ENCODE data around the gene PRR5L. TPM values are rescaled to one million over a fixed set of nuclear protein-coding genes. Genes with fewer than 3 reads are reported as not detected.

Gene PRR5L
- polyA plus RNA-seq, 1 donor (not counting 4 experiments of a cell fraction or from before 2014, with no cell fraction given), result 20.1 TPM

DNA sequence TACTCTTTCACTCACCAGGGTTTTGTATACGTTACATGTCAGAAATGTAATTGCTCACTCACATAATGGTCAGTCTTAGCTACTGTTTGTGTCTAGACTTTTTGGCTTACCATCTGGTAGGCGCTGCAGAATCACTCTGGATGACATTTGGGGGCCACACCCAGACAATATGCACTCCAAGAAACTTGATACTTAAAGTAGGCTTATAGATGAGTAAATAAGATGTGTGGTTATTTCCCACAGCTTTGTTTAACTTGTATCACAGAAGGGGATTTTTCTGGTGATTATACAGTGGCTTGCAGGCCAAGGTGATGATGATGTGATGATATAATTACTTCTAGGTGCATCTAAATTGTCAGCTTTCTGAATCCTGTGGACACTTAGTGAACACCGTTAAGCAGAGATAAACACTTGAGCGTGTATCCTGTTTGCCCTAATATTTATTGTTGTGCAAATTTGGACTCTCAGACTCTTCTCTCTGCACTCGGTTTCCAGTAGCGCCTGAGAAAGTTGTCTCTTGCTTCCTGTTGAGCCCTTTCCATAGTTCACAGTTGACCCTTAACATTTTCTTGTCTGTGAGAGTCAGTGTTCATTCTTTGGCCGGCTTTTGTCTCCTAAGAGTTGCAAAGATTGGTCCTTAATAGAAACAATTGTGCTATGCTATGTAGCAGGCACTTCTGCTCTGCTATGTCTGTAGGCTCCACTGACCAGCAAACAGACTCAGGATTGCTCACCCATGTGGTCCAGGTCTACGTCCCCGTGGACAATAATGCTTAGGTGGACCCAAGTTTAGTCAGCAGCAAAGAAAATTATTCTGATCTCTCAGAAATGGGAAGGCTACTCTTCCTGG, 89.3 kb downstream of the PRR5L start:
- H3K4me3 ChIP-seq (ENCODE audit: control insufficient read depth in 2 of 3, extremely low read depth in 1 of 3, insufficient read depth in 2 of 3, low read depth in 1 of 3, low read length in 3 of 3), result no peak overlapping the region
- H2AFZ ChIP-seq (ENCODE audit: control insufficient read depth, low read length), result no peak overlapping the region
- H3K27me3 ChIP-seq (ENCODE audit: control insufficient read depth, extremely low read depth, insufficient read depth, low read length), result no peaks in the 10 kb centered on the region
- peaks cover 8 to 10% of the 10 kb centered on the region in 2 experiments for H3K36me3 ChIP-seq (ENCODE audit: control insufficient read depth in 2 of 2, extremely low read depth in 1 of 2, insufficient read depth in 2 of 2, low read length in 2 of 2)
- H3K27ac ChIP-seq (ENCODE audit: control insufficient read depth, insufficient read depth, low read length), result no peak overlapping the region
- dilution Hi-C loops (cut with MboI; ENCODE audit: extremely low pct_ligation_motif_present, low sequenced_read_pairs), result loop anchor here (25.0 kb wide), 1 partner anchor 98 kb away; the partner anchor contains the start of genes COMMD9 and PRR5L
- peaks cover 3% of the 10 kb centered on the region for H3K4me1 ChIP-seq (ENCODE audit: control insufficient read depth, extremely low read depth, insufficient read depth, low read length)
- no peak for DNase-seq (ENCODE audit: low read depth, low spot score)
- no peak overlapping the region for H3K9ac ChIP-seq (ENCODE audit: control insufficient read depth, extremely low read depth, insufficient read depth, low read length)
- H3K79me2 ChIP-seq (ENCODE audit: control insufficient read depth, insufficient read depth, low read length), result peaks cover 2% of the 10 kb centered on the region
- no peaks in the 10 kb centered on the region for H3K9me3 ChIP-seq (ENCODE audit: control insufficient read depth, low read depth, low read length)
- no peak for FAIRE-seq
- TF ChIP-seq EZH2 (IDR thresholded peaks at IDR 0.05; ENCODE audit: low read length), result no peak
- TF ChIP-seq, protein P1, sequence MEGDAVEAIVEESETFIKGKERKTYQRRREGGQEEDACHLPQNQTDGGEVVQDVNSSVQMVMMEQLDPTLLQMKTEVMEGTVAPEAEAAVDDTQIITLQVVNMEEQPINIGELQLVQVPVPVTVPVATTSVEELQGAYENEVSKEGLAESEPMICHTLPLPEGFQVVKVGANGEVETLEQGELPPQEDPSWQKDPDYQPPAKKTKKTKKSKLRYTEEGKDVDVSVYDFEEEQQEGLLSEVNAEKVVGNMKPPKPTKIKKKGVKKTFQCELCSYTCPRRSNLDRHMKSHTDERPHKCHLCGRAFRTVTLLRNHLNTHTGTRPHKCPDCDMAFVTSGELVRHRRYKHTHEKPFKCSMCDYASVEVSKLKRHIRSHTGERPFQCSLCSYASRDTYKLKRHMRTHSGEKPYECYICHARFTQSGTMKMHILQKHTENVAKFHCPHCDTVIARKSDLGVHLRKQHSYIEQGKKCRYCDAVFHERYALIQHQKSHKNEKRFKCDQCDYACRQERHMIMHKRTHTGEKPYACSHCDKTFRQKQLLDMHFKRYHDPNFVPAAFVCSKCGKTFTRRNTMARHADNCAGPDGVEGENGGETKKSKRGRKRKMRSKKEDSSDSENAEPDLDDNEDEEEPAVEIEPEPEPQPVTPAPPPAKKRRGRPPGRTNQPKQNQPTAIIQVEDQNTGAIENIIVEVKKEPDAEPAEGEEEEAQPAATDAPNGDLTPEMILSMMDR (optimal IDR thresholded peaks at IDR 0.05 in 1 of 3, IDR thresholded peaks at IDR 0.05 in 1 of 3, conservative IDR thresholded peaks at IDR 0.05 in 1 of 3; ENCODE audit: extremely low read depth in 1 of 3, insufficient read depth in 2 of 3, low read length in 3 of 3), result no peak
- H3K4me2 ChIP-seq (ENCODE audit: control insufficient read depth, extremely low read depth, insufficient read depth, low read depth, low read length), result no peak overlapping the region
- peaks cover 3% of the 10 kb centered on the region for H3K9me1 ChIP-seq (ENCODE audit: control insufficient read depth, extremely low read depth, insufficient read depth, low read length)
- no peaks in the 10 kb centered on the region for H4K20me1 ChIP-seq (ENCODE audit: control insufficient read depth, extremely low read depth, insufficient read depth, low read length)

DNA sequence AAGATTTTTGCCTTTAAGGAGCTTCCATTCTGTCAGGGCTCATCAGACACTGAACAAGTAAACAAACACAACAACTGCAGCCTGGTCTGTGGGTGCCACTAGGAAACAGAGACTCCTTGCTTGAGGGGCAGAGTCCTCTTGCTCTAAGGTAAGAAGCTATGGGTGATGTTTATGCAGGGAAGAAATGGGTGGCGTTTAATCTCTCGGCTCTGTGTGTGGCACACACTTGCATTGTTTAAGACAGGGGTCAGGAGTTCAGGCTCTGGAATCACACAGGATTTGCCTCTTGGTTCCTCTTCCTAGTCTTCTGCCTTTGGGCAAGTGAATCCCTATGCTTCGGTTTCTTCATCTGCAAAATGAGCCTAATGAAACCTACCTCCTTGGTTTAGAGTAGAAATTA, 90.3 kb downstream of the PRR5L start:
- H3K4me2 ChIP-seq (ENCODE audit: control insufficient read depth, extremely low read depth, insufficient read depth, low read depth, low read length), result no peak overlapping the region
- dilution Hi-C loops (cut with MboI; ENCODE audit: extremely low pct_ligation_motif_present, low sequenced_read_pairs), result loop anchor here (25.0 kb wide), 1 partner anchor 99 kb away; the partner anchor contains the start of genes COMMD9 and PRR5L
- no peaks in the 10 kb centered on the region for H3K27me3 ChIP-seq (ENCODE audit: control insufficient read depth, extremely low read depth, insufficient read depth, low read length)
- peaks cover 3% of the 10 kb centered on the region for H3K4me1 ChIP-seq (ENCODE audit: control insufficient read depth, extremely low read depth, insufficient read depth, low read length)
- DNase-seq (ENCODE audit: low read depth, low spot score), result no peak
- peaks cover 3% of the 10 kb centered on the region for H3K9me1 ChIP-seq (ENCODE audit: control insufficient read depth, extremely low read depth, insufficient read depth, low read length)
- H2AFZ ChIP-seq (ENCODE audit: control insufficient read depth, low read length), result no peak overlapping the region
- no peak for TF ChIP-seq EZH2 (IDR thresholded peaks at IDR 0.05; ENCODE audit: low read length)
- TF ChIP-seq, protein P1 (optimal IDR thresholded peaks at IDR 0.05 in 1 of 3, IDR thresholded peaks at IDR 0.05 in 1 of 3, conservative IDR thresholded peaks at IDR 0.05 in 1 of 3; ENCODE audit: extremely low read depth in 1 of 3, insufficient read depth in 2 of 3, low read length in 3 of 3), result no peak
- no peaks in the 10 kb centered on the region for H4K20me1 ChIP-seq (ENCODE audit: control insufficient read depth, extremely low read depth, insufficient read depth, low read length)
- no peak overlapping the region for H3K27ac ChIP-seq (ENCODE audit: control insufficient read depth, insufficient read depth, low read length)
- H3K9ac ChIP-seq (ENCODE audit: control insufficient read depth, extremely low read depth, insufficient read depth, low read length), result no peak overlapping the region
- H3K79me2 ChIP-seq (ENCODE audit: control insufficient read depth, insufficient read depth, low read length), result peaks cover 2% of the 10 kb centered on the region
- H3K4me3 ChIP-seq (ENCODE audit: control insufficient read depth in 2 of 3, extremely low read depth in 1 of 3, insufficient read depth in 2 of 3, low read depth in 1 of 3, low read length in 3 of 3), result no peak overlapping the region
- peaks cover 8 to 10% of the 10 kb centered on the region in 2 experiments for H3K36me3 ChIP-seq (ENCODE audit: control insufficient read depth in 2 of 2, extremely low read depth in 1 of 2, insufficient read depth in 2 of 2, low read length in 2 of 2)
- no peaks in the 10 kb centered on the region for H3K9me3 ChIP-seq (ENCODE audit: control insufficient read depth, low read depth, low read length)
- FAIRE-seq, result no peak
